Right lobe of liver (tissue), 6 donors: ENCODE measurements around the gene UQCRH. TPM values are rescaled to one million over a fixed set of nuclear protein-coding genes. Genes with fewer than 3 reads are reported as not detected.

ENCODE experiments used
- ATAC-seq, 4 donors: fragments of 200-7000 bp; cut with Tn5 transposase; one replicate each; pipeline ENCODE4 v1.9.1; 2020; ENCODE audit warnings: mild to moderate bottlenecking in 4 of 4, moderate library complexity in 4 of 4
- DNase-seq, 3 donors: peaks; one replicate each; pipeline ENCODE4 v3.0.0-alpha.2; 2020
- H3K27ac ChIP-seq, 3 donors: fragments of 200-600 bp; one replicate each; pipeline ENCODE4 v1.8.0; 2022
- H3K27me3 ChIP-seq, 2 donors: fragments of 200-600 bp; one replicate each; pipeline ENCODE4 v1.8.0; 2022
- H3K36me3 ChIP-seq, 4 donors: fragments of 200-600 bp; sonication (generic) in 1 of 4; one replicate each; pipeline versions ENCODE4 v1.5.1 to v1.8.0; 2017 to 2022; ENCODE audit warnings: control low read depth in 1 of 4
- H3K4me1 ChIP-seq, 4 donors: fragments of 200-600 bp; sonication (generic) in 1 of 4; one replicate each; pipeline versions ENCODE4 v1.5.1 to v1.8.0; 2017 to 2022; ENCODE audit warnings: control low read depth in 1 of 4
- H3K4me3 ChIP-seq, 3 donors: fragments of 200-600 bp; one replicate each; pipeline ENCODE4 v1.8.0; 2022
- H3K9me3 ChIP-seq, 4 donors: fragments of 200-600 bp; sonication (generic) in 1 of 4; one replicate each; pipeline versions ENCODE4 v1.5.1 to v1.8.0; 2017 to 2022; ENCODE audit warnings: control low read depth in 1 of 4
- CTCF ChIP-seq, 4 donors: fragments of 200-600 bp in 3 of 4; fragments of 450-650 bp in 1 of 4; IDR thresholded peaks; one replicate each; pipeline versions ENCODE4 v1.5.1 to v1.8.0; 2016 to 2022; ENCODE audit warnings: antibody characterized with exemption in 4 of 4, mild to moderate bottlenecking in 2 of 4
- POLR2A ChIP-seq: fragments of 450-650 bp; IDR thresholded peaks from one replicate; pipeline ENCODE4 v1.6.1; 2017; ENCODE audit warnings: antibody characterized with exemption, mild to moderate bottlenecking
- WGBS: methylation state at CpG from one replicate; pipeline ENCODE4 v1.1.6; 2018; ENCODE audit warnings: low coverage, low lambda C conversion rate; ENCODE audit not compliant: insufficient coverage; ENCODE audit errors: missing lambda C conversion rate; 5-methylcytosine and 5-hydroxymethylcytosine counted together
- intact Hi-C, 2 donors: fragments of 100-400 bp; cut with DNase I; formaldehyde crosslinking; loops; one replicate each; pipeline versions ENCODE4 v1.11.2 to v1.14.1; 2022
- total RNA-seq, 6 experiments: library from RNA; depleted of rRNA in 2 of 6; stranded (reverse); fragments of >200 nt in 2 of 6; fragmentation: NEBNext Ultra II Directional in 3 of 6; extraction: Animal tissue kit (Norgen Biotek cat#: 25700) in 3 of 6; gene quantifications; one replicate each; pipeline versions ENCODE4 v1.1.0 to v1.2.4, GENCODE V29; 2016 to 2023
- donor health status: DM: no; HTN: yes; CAD: no.
- donor health status: DM: no; HTN: no; CAD: no.
- donor health status: DM: no; HTN: no; CAD: no.
- donor health status: DM: no; HTN: yes; CAD: no.
- donor health status: DM: no; HTN: yes; CAD: no.

The UQCRH gene
- total RNA-seq, 6 experiments from 2014 or later, result 71.6 to 244 (median 90.4) TPM

GRCh38 chr1:46284058-46284457 is 19.4 kb upstream of the UQCRH start:
- intact Hi-C loops, result no loop called here
- Histone ChIP-seq H3K36me3 (peaks cover 0 to 51% (median 19%) of the 10 kb centered on the region in 4 donors), H3K27me3 (no peaks in the 10 kb centered on the region), H3K9me3 (no peaks in the 10 kb centered on the region), H3K27ac (no peak overlapping the region), H3K4me1 (no peaks in the 10 kb centered on the region), H3K4me3 (no peak overlapping the region)
- TF ChIP-seq CTCF (IDR thresholded peaks at IDR 0.05), result no peak
- no peak for TF ChIP-seq POLR2A
- no peak for ATAC-seq
- 83% methylated on average over 1 of the region's 1 CpG for WGBS
- no peak for DNase-seq

GRCh38 chr1:46284597-46285564 is 18.6 kb upstream of the UQCRH start:
- H3K36me3 ChIP-seq, result peaks cover 0 to 49% (median 18%) of the 10 kb centered on the region in 4 donors
- H3K27ac ChIP-seq, result no peak overlapping the region
- no peaks in the 10 kb centered on the region for H3K4me1 ChIP-seq
- no peak overlapping the region for H3K4me3 ChIP-seq
- WGBS, result 80% methylated on average over 3 of the region's 3 CpGs
- no peaks in the 10 kb centered on the region for H3K9me3 ChIP-seq
- TF ChIP-seq POLR2A (no peak), CTCF (IDR thresholded peaks at IDR 0.05) (no peak)
- no peaks in the 10 kb centered on the region for H3K27me3 ChIP-seq
- DNase-seq, result no peak
- intact Hi-C loops, result no loop called here
- peak in 1 of 4 donors; percentile 9 for ATAC-seq

- H3K27ac ChIP-seq, result no peak overlapping the region
- ATAC-seq, result peak in 2 of 4 donors; percentile 7 to 25
- H3K4me1 ChIP-seq, result no peaks in the 10 kb centered on the region
- no peak for TF ChIP-seq CTCF (IDR thresholded peaks at IDR 0.05)
- no peak for TF ChIP-seq POLR2A
- no peaks in the 10 kb centered on the region for H3K27me3 ChIP-seq
- peaks cover 0 to 38% (median 13%) of the 10 kb centered on the region in 4 donors for H3K36me3 ChIP-seq
- intact Hi-C loops, result no loop called here
- no peaks in the 10 kb centered on the region for H3K9me3 ChIP-seq
- 87% methylated on average over 7 of the region's 27 CpGs for WGBS
- H3K4me3 ChIP-seq, result no peak overlapping the region
- no peak for DNase-seq
These were observed 17.6 kb upstream of the UQCRH start for GRCh38 chr1:46285730-46286477.

- ATAC-seq (no peak), DNase-seq (no peak)
- H3K9me3 ChIP-seq, result no peaks in the 10 kb centered on the region
- peaks cover 0 to 35% (median 14%) of the 10 kb centered on the region in 4 donors for H3K36me3 ChIP-seq
- H3K4me3 ChIP-seq, result no peak overlapping the region
- H3K4me1 ChIP-seq, result no peaks in the 10 kb centered on the region
- 88% methylated on average over 1 of the region's 1 CpG for WGBS
- H3K27ac ChIP-seq, result no peak overlapping the region
- intact Hi-C loops, result no loop called here
- no peaks in the 10 kb centered on the region for H3K27me3 ChIP-seq
- TF ChIP-seq CTCF (IDR thresholded peaks at IDR 0.05), result no peak
- no peak for TF ChIP-seq POLR2A
These were observed 14.9 kb upstream of the UQCRH start for GRCh38 chr1:46288485-46289133.
